ENCODE measurements around the gene LMBRD1.
"Not testable (repeated sequence)": the region's sequence is repeated elsewhere in the genome, so short reads cannot be mapped to it uniquely, and the experiment has no call there.

Gene LMBRD1

DNA sequence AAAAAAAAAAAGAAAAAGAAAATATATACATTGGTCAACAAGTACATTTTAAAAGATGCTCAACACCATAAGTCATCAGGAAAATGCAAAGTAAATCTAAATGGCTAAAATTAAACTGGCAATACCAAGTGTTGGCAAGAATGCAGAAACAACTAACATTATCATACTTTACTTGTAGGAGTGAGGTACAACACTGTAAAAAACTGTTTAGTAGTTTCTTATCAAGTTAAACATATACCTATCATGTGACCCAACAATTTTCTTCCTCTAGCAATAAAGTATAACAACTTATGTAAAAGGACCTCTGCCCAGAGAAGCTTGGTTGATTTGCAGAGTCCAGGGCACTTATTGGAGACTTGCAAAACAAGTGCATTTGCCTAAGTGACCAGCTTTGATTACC is 40.4 kb downstream of the LMBRD1 start:
- no peak for DNase-seq

DNA sequence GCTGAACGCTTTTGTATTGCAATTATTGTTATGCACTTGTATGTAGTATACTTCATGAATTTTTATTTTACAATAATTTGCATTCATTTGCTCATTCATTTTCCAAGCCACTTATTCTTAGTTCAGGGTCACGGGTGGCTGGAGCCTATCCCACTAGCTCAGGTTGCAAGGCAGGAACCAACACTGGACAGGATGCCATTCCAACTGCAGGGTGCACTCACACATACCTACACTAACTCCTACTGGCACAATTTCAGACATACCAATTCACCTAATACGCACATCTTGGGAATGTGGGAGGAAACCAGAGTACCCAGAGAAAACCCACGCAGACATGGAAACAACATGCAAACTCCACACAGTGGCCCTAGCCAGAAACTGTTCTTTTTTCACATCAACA is 61.8 kb downstream of the LMBRD1 start:
- no peak for DNase-seq

DNA sequence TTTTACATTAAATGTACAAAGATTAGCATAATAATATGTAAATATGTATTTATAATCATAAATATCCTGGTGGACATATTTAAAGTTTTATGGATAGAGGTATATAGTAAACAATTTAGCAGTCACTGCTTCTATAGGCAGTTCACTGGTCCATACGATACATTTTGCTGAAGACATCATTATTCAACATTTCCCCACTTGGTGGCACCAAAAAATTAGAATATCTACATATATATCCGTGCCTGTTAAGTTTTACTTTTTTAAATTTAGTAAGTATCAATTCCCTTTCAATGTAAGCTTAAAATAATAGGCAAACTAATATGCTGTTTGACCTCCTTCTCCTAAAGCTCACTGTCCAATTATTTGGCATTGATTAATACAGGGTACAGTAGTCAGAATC is 64.2 kb downstream of the LMBRD1 start:
- DNase-seq, result no peak

GRCh38 chr6:69732045-69732444 is 64.8 kb downstream of the LMBRD1 start:
- DNase-seq, result no peak

DNA sequence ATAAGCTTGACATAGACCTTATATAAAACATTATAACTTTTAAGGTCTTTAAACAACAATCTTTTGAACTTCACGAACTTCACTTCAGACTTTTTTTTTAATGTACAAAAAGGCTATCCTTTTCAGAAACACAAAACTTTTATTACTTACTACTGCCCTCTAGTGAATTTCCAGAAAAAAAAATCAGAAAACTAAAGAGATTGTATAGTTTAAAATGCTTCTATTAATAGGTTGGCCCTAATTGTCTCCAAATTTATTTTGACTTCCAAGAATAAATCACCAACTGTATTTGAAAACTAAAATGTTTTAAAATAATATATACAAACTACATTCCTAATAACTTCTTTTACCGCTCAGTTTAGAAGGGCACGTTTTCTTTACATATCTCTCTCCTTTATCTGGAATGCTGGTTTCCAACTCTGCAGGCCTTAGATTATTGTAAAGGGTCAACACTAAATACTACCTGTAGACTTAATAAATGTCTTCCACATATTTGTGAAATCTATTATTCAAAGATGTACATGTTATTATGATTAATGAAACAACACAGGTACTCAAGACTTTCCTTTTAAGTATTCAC is 66.8 kb downstream of the LMBRD1 start:
- no peak for DNase-seq

DNA sequence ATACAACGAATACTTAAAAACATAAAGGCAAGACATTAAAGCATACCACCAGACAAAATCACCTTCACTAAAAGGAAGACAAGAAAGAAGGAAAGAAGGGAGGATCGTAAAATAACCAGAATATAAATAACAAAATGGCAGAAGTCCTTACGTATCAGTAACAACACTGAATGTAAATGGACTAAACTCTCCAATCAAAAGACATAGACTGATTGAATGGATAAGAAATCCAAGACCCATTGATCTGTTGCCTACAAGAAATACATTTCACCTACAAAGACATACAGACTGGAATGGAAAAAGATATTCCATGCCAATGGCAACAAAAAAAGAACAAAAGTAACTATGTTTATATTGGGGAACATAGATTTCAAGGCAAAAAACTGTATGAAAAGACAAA is 74.1 kb downstream of the LMBRD1 start:
- DNase-seq, result no peak

- DNase-seq, result no peak
Observed at GRCh38 chr6:69719602-69720193, 77.1 kb downstream of the LMBRD1 start.

GRCh38 chr6:69706724-69707123 is 90.1 kb downstream of the LMBRD1 start:
- DNase-seq, result no peak

DNA sequence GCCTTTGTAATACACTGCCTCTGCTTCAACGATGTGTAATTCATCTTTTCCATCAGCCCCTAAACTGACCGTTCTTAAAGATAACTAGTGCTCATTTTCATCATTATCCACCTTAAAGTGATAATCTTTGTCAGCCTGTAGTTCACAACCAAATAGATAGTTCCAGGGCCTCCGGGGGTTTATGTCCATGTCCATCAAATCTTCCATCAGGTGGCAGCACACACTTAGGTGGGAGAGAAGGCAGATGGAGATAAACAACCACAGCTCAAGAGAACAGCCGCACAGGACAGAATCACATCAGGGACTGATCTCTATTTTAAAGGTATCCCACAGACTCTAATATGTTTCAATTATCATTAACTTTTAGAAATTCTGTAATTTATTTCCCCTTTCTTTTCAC is 90.9 kb downstream of the LMBRD1 start:
- no peak for DNase-seq

- DNase-seq, result no peak
Observed at GRCh38 chr6:69704916-69705315, 91.9 kb downstream of the LMBRD1 start.

DNA sequence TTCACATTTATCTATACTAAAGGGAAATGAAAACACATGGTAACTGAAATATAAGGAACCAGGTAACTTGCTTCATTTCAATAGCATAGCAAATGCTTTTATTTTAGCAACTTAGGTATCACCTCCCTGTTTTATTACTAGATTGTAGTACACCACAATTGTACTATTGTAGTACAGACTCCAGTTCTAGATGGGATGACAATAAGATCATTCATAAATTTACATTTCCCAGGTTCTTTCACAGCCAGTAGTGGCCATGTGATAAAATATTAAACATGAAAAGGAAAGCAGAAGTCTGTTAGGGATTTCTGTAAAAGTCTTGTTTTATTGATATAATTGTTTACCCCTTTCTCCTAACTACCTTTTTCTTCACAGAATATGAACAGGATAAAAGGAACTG is 97.2 kb downstream of the LMBRD1 start:
- DNase-seq, result no peak

DNA sequence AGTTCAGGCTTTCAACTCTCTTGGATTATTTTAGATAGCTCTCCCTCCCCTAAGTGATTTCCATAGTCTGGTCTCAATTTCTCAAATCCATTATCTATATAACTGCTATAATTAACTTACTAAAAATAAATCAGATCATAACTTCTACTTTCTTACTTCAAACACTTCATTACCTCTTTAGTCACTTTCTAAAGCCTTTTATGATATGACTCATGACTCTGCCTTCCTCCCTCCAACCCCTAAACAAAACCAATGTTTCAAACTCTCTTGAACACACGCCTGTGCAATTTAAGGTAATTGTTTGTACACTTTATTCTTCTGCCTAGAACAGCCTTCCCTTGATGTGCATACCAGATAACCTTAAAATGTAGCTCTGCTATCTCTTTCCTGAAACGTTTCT is 100.5 kb downstream of the LMBRD1 start:
- DNase-seq, result no peak

DNA sequence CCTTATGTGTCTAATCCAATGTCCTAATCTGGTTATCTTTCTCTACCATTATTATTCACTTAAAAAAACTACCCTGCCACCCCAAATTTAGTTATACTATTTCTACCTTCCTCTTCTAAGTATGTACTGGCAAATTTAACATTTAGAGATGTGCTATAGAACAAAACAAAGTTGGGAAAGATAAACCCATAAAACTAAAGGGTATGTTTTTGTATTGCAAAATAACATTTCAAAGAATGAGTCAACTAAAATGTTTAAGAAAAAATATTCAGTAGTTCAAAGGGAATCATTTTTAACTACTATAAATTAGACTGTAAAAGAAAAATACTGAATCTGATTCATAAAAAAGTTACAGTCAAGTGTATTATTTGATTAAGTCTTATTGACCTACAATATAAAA is 103.0 kb downstream of the LMBRD1 start:
- no peak for DNase-seq

DNA sequence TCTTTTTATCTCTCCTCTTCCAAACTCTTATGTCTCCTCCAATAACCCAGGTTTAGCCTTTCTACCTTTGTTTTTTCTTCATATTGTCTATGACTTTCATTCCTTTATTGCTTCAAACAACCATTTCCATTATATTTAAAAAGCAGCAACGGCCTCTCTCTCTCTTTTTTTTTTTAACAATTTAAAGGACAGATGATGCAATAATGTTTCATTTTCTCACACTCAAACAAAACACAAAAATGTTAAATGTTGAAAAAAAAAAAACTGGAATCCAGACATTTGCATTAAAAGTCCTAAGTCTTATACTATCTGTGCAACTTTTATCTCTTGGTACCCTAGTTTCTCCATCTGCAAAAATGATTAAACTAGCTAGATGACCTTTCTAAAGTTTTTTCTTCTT is 105.8 kb downstream of the LMBRD1 start:
- DNase-seq, result no peak

DNA sequence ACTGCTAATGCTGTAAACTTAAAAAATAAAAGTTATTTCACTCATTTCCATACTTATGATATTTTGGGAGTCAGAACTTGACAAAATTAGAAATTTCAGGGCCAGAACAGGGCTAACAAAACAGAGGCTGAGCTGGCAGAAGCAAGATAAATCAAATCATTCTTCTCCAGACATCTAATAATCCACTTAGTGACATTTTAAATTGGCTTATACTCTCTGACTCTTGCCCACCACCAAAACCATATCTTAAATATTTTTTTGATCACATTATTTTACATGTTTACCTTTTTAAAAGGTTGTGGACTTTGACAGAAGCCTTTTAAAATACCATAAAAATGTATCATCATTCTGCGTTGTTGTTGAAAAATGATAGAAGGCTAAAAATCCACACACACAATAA is 116.5 kb downstream of the LMBRD1 start:
- DNase-seq, result no peak

- DNase-seq, result no peak
Observed at GRCh38 chr6:69673298-69673697, 123.5 kb downstream of the LMBRD1 start.

DNA sequence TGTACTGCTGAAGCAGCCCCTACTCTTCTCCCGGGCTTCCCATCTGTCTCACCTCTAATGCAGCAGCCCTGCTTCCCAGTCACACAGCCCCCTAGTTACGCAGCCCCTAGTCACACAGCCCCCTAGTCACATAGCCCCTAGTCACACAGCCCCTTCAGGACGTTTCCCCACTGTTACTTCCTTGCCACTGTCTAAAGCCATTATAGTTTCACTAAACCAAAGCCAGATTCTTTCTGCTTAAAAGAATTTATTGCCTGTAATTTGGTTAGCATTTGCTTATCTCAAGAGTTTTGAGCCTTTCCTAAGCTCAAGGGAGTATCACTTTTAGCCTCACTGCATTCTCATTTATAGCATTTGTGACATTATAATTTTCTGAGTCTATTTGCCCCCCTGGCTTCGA is 127.9 kb downstream of the LMBRD1 start:
- DNase-seq, result no peak

- DNase-seq, result not testable (repeated sequence)
Observed at GRCh38 chr6:69666779-69667178, 130.0 kb downstream of the LMBRD1 start.

DNA sequence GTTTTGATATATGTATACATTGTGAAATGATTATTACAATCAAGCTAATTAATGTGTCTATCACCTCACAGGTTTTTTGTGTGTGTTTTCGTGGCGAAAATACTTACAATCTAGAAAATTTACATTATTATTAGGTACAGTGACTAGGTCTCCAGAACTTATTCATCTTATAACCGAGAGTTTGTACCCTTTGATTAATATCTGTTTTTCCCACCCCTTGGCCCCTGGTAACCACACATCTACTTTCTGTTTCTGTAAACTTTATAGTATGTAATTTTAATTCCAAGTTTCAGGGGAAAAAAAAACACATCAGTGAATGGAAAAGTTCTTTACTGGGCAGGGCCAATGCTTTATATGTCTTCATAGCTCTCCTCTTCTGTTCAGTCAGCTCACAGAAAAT is 131.4 kb downstream of the LMBRD1 start:
- DNase-seq, result no peak

DNA sequence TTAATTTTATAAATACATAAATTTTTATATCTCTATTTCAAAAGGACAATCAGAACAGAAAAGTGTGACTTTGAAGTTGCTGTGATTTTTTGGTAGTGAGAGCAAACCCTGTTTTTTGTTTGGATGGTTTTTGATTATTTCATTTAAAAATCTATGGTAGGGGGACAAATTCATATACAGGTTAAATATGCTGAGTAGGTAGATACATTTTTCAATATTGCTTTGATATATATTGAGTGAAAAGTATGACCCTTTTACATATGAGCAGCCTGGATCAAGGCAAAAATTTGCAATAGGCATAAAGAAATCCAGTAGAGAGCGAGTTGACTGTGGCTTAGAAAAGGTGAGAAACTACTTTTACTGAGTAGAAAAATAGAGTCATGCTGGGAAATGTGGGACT is 132.3 kb downstream of the LMBRD1 start:
- DNase-seq, result no peak

- DNase-seq, result no peak
Observed at GRCh38 chr6:69663215-69663614, 133.6 kb downstream of the LMBRD1 start.

- no peak for DNase-seq
Observed at GRCh38 chr6:69650703-69651102, 146.1 kb downstream of the LMBRD1 start.

DNA sequence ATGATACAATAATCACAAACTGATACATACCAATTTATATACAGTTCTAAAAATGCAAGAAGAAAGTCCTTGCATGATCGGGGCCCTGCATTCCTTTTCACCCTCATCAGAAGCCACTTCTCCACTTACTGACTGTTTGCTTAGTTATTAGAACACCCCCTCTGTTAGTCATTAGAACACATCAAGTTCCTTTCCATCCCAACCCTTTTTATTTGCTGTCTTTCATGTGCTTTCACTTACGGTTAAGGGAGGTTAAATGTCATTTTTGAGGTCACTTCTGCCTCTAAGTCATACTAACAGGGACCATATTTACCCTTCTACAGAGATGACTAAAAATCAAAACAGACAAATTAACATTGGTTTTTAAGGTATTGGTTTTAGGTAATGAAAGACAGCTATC is 149.1 kb downstream of the LMBRD1 start:
- no peak for DNase-seq

GRCh38 chr6:69643688-69644087 is 153.1 kb downstream of the LMBRD1 start:
- DNase-seq, result no peak

Measured in nucleus accumbens (tissue), 56 donors.